Esophagus muscularis mucosa (tissue), 3 donors: Measurements from ENCODE around the gene PMF1.

Source experiments
- CTCF ChIP-seq, 3 experiments: fragments of 200-600 bp in 2 of 3; fragments of 450-650 bp in 1 of 3; sonication (generic) in 2 of 3; IDR thresholded peaks; one replicate each; pipeline ENCODE4 v1.5.1; 2017 to 2019; ENCODE audit warnings: antibody characterized with exemption in 3 of 3, mild to moderate bottlenecking in 2 of 3, moderate library complexity in 1 of 3
- POLR2AphosphoS5 ChIP-seq, 2 donors: sonication (generic); formaldehyde crosslinking; IDR thresholded peaks; one replicate each; pipeline ENCODE4 v1.6.1; 2017; ENCODE audit warnings: antibody characterized with exemption in 2 of 2

- TF ChIP-seq CTCF (IDR thresholded peaks at IDR 0.05) (no peak), POLR2AphosphoS5 (IDR thresholded peaks at IDR 0.05) (no peak)
These were observed 17.0 kb upstream of the PMF1 start for GRCh38 chr1:156195853-156196252.
